HEK293T (cell line): ENCODE measurements around the gene MEF2D.

Source experiments
- ARNT ChIP-seq: fragments of 450-650 bp; IDR thresholded peaks from 2 replicates; pipeline ENCODE4 v1.6.1; 2017; ENCODE audit warnings: mild to moderate bottlenecking
- BHLHE40 ChIP-seq: fragments of 450-650 bp; IDR thresholded peaks from 2 replicates; pipeline ENCODE4 v1.6.1; 2016; ENCODE audit warnings: mild to moderate bottlenecking, moderate library complexity, borderline replicate concordance
- CTBP1 ChIP-seq: fragments of 450-650 bp; IDR thresholded peaks from 2 replicates; pipeline ENCODE4 v1.6.1; 2016; ENCODE audit warnings: borderline replicate concordance
- ELF4 ChIP-seq: fragments of 450-650 bp; IDR thresholded peaks from 2 replicates; pipeline ENCODE4 v1.6.1; 2017; ENCODE audit warnings: antibody characterized with exemption
- FOXK2 ChIP-seq: fragments of 450-650 bp; IDR thresholded peaks from 2 replicates; pipeline ENCODE4 v1.6.1; 2016; ENCODE audit warnings: mild to moderate bottlenecking
- FOXM1 ChIP-seq: fragments of 450-650 bp; IDR thresholded peaks from 2 replicates; pipeline ENCODE4 v1.6.1; 2017; ENCODE audit warnings: mild to moderate bottlenecking, borderline replicate concordance
- L3MBTL2 ChIP-seq: fragments of 450-650 bp; conservative IDR thresholded peaks from 2 replicates; pipeline ENCODE4 v1.6.1; 2016; ENCODE audit warnings: mild to moderate bottlenecking
- LEF1 ChIP-seq: fragments of 450-650 bp; IDR thresholded peaks from 2 replicates; pipeline ENCODE4 v1.6.1; 2017; ENCODE audit warnings: mild to moderate bottlenecking, borderline replicate concordance
- NFRKB ChIP-seq: fragments of 450-650 bp; IDR thresholded peaks from 2 replicates; pipeline ENCODE4 v1.6.1; 2016; ENCODE audit warnings: mild to moderate bottlenecking, moderate library complexity
- SP1 ChIP-seq: fragments of 450-650 bp; IDR thresholded peaks from 2 replicates; pipeline ENCODE4 v1.6.1; 2017
- SUZ12 ChIP-seq: fragments of 450-650 bp; IDR thresholded peaks from 2 replicates; pipeline ENCODE4 v1.6.1; 2016; ENCODE audit warnings: mild to moderate bottlenecking
- TARDBP ChIP-seq: fragments of 450-650 bp; IDR thresholded peaks from 2 replicates; pipeline ENCODE4 v1.6.1; 2016
- TF ChIP-seq, protein P1 (sequence below): fragments of 450-650 bp; IDR thresholded peaks from 2 replicates; pipeline ENCODE4 v1.6.1; 2016

DNA sequence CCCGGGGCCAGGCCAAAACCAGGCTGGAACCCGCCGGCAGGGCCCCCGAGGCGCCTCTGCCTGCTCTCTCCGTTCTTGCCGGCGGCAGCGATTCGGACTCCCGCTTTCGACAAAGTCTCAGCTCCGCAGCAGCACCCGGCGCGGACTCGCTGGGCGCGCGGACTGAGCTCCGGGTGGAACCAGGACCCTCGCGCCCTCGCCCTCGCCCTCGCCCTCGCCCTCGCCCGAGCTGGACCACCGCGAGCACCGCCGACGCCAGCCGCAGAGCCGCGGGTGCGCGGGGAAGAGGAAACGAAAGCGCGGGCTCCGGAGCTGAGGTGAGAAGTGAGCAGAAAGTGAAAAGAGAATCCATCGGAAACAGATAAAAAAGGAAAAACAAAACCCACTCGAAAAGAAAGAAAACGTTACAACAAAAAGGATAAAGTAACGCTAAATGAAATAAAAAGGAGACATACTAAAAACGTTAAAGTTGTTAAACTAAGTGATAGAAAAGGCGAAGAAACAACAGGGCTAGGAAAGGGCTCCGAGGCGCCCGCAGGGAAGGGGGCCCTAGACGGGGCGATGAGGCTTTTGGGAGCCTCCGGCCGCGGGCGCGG lies 64.9 kb downstream of the MEF2D start:
- TF ChIP-seq FOXK2, result no peak
- no peak for TF ChIP-seq CTBP1
- TF ChIP-seq, protein P1, sequence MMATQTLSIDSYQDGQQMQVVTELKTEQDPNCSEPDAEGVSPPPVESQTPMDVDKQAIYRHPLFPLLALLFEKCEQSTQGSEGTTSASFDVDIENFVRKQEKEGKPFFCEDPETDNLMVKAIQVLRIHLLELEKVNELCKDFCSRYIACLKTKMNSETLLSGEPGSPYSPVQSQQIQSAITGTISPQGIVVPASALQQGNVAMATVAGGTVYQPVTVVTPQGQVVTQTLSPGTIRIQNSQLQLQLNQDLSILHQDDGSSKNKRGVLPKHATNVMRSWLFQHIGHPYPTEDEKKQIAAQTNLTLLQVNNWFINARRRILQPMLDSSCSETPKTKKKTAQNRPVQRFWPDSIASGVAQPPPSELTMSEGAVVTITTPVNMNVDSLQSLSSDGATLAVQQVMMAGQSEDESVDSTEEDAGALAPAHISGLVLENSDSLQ, result no peak
- no peak for TF ChIP-seq L3MBTL2
- no peak for TF ChIP-seq SP1
- TF ChIP-seq ARNT, result no peak
- no peak for TF ChIP-seq FOXM1
- no peak for TF ChIP-seq NFRKB
- TF ChIP-seq TARDBP, result no peak
- no peak for TF ChIP-seq BHLHE40
- TF ChIP-seq SUZ12, result no peak
- no peak for TF ChIP-seq LEF1
- TF ChIP-seq ELF4, result no peak
